HG03469 (cell line): ENCODE data around the gene PLAC8.
"Not testable (repeated sequence)": the region's sequence is repeated elsewhere in the genome, so short reads cannot be mapped to it uniquely, and the experiment has no call there.

Experiments used
- ATAC-seq: cut with Tn5 transposase; IDR thresholded peaks from one replicate; pipeline ENCODE4 v1.9.1; 2021; ENCODE audit warnings: mild to moderate bottlenecking, moderate library complexity, moderate number of reproducible peaks; ENCODE audit not compliant: unreplicated experiment

Gene PLAC8, protein sequence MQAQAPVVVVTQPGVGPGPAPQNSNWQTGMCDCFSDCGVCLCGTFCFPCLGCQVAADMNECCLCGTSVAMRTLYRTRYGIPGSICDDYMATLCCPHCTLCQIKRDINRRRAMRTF

DNA sequence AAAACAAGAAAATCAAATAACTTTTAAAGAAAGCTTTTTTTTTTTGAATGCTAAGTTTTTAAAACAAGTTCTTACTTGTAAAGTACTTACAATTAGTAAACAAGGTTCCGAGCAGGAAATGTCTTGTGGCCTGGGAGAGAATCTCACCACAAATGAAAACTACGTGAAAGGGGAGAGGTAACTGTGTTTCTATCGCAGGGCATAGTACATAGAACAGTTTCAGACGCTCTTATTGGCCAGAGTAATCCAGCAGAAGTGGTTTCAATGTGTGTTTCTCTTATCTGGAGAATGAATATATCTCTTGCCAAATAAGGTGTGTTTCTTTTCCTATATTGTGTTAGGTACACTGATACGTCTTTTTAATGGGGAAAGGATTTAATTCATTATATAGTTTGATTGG lies at the start of gene PLAC8:
TSS of gene PLAC8 (minus strand) at position 154 of the 400 bp plus-strand sequence. CDS start 6,808 bp downstream, outside the sequence.
- peak; percentile 38 for ATAC-seq

DNA sequence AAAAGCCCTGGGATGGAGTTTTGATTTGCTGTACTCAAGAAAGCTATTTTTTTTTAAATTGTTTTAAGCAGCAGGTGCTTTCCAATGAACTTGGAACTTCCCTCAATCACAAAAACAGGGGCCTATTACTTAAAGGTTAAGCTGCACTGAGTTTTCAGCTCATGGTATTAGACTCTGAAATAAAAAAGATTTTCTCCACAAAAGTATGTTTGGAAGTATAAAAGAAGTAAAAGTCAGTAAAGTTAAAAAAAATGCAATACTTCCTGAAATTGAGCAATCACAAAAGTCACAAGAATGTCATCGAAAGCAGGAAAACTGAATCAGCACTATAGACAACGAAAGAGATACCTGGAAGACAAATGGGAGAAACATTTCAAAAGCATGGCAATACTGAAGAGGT lies 38.9 kb upstream of the PLAC8 start:
- no peak for ATAC-seq

DNA sequence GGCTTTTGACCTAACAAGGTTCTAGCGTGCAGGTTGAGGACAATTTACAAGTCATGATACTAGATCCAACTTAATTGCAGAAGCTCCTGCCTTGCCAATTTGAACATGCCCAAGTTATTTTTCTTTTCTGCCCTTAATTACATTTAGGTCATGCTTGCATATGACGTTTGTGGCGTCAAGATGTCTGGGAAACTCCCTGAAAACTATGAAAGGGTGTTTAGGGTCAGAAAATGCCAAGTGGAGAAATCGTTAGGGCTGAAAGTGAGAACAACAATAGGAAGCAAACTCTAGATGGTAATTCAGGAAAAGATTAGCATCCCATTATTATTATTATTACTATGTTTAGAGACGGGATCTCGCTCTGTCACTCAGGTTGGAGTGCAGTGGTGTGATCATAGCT lies 38.2 kb upstream of the PLAC8 start:
- ATAC-seq: no peak

DNA sequence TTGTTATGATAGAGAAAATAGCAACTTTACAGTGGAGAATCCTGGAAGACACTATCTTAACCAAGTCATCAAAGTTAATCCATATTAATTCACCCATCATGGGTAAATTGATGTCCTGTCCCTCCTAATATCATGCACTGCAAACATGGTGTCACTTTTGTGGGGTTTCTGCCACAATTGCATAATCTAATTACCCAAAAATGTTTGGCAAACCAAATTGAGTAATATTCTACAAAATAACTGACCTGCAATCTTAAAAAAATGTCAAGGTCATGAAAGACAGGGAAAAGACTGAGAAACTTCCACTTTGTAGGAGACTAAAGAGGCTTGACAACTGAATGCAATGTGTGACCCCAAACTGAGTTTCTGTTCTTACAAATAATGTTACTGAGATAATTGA lies 37.1 kb upstream of the PLAC8 start:
- no peak for ATAC-seq

DNA sequence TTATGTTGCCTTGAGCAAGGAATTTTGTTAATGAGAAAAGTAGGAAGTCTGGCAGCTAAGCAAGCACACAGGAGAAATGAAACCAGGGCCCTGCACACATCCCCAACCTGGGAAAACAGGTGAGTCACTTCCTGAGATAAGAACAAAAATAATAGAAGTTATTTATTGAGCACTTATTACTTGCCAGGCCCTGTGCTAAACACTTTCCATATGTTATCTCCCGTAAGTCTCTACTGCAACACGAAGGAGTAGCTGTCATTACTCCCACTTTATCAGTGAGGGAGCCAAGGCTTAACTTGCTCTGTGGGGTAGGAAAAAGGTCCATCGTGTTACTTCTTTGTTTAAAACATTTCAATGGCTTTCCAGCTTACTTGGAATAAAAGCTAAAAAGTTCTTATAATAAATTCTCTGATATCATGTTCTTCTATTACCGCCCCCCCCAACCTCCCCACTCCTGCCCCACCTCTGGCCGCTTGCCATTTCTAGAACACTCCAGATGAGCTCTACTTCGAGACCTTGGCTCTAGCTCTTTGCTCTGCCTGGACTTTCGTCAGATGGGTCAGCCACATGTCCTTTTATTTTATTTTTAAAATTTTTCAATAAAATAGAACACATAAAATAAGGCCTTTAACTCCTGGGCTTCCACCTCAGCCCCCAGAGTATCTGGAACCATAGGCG lies 36.3 kb upstream of the PLAC8 start:
- no peak for ATAC-seq

DNA sequence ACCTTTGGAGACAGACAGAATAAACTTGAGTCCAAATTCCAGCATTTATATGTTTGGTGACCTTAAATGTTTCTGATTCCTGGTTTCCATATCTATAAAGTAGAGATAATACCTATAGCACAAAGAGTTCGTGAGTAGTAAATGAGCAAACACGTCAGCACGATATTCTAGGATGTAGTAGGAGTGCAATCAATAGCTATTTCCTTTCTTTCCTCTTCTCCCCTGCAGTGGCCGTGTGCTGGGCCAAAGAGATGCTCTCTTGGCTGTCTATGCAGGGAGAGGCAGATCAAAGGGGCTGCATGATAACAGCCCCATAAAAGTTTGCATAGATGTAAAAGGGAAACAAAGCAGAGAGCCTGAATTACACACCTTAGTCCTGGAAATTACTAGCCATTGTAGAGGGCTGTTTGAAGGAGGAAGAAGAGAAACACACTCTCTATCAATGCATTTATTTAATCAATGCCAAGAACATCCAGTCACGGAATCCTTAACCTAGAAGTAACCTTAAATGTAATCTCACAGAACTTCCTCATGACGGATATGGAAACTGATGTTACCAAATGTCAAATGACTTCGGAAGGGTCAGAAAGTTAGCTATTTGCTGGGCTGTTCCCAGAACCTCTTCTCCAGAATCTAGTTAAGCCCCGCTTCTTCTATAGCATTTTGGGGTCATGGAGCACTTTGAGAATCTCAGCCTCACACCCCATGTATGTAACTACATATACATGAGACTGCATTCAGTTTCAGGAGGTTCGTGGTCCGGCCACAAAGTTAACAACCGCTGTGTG lies 35.5 kb upstream of the PLAC8 start:
- no peak for ATAC-seq

DNA sequence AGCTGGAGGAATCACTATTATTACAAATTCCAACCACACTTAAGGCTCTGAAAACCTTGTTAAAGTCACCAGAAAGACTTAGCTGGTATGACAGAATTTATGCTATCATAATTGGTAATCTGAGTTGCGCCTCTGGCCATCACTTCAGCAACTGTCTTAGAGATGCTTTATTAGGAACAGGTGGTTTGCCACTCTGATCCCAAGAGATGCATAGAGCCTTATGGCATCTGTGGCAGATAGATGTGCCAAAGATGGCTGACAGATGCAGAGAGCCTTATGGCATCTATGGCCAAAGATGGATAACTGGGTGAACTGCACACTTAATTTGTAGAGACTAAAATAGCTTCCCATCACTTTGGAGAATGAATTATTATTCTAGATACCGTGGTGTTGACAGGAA lies 32.3 kb upstream of the PLAC8 start:
- no peak for ATAC-seq

DNA sequence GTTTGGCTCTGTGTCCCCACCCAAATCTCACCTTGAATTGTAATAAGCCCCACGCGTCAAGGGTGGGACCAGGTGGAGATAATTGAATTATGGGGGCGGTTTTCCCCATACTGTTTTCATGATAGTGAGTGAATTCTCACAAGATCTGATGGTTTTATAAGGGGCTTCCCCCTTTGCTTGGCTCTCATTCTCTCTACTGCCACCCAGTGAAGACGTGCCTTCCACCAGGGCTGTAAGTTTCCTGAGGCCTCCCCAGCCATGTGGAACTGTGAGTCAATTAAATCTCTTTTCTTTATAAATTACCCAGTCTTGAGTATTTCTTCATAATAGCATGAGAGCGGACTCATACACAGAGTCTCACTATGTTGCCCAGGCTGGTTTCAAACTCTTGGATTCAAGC lies 31.2 kb upstream of the PLAC8 start:
- ATAC-seq: not testable (repeated sequence)

DNA sequence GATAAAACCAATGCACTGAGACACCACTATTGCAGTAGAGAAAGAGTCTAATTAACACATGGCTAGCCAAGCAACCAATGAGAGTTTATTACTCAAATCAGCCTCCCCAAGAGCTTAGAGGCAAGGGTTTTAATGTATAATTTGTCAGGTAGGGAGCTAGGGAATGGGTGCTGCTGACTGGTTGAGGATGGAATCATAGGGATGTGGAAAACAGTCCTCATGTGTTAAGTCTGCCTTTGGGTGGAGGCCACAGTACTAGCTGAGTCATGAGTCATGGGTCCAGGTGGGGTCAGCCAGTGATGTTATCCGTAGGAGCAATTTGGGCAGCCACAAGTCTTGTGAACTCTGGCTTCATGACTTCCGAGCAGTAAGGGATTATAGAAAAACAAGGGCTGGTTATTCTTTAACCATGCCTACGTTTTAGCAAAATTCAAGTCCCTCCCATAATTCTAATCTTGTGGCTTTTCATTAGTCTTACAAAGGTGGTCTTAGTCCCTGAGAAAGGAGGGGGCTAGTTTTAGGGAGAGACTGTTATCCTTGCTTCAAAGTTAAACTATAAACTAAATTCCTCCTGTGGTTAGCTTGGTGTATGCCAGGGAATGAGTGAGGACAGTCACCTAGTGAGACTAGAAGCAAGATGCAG lies 25.1 kb upstream of the PLAC8 start:
- ATAC-seq: no peak

DNA sequence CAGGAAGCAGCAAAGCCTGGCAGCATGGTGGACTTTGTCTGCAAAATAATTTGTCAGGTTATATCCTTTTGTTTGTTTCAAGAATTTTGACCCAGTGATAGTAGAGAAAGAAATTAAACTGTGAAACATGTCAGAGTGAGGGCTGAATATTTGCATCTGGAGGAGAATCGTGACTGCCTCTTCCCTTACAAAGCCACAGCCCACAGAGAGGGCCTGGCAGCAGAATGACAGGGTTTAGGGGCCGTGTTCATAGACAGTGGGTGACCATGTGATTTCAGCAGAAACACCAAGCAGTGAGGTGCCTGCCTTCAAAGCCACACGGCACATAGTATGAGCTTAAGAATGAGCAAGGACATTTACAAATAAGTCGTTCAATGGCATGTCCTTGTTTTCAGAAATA lies 24.4 kb upstream of the PLAC8 start:
- ATAC-seq: no peak

DNA sequence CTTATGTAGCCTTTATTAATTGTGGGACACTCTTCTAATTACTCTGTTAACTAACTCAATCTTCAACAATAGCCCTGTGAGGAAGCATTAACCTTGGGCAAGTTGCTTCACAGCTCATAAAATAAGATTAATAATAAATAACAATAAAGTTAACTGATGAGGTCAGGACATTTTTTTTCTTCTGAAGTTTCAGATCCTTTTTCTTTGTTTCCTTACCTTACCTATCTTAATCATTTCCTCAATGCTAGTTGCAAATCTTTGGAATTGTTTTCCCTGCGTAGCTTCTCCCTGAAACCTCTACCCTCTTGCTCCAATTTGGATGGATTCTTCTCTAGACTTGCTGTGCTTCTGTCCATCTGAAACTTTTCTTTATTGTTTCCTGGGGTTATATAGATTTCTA lies 17.5 kb upstream of the PLAC8 start:
- ATAC-seq: no peak

DNA sequence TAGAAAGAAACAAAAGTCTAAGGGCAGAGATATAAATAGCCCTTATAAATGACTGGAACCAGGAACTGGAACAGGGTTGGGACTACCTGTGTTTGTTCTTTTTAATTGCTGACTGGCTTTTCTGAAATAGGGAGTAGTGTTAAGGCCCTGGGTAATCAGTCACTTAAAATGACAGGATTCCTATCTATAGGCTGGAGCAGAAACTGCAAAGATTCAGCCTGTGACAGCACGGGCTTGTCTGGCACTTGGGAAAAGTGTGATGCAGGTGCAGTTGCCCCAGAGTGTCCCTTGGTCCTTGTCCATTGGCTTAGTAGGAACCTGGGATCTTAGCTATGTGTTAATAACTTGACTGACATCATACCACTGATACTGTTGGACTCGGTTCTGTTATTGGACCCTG lies 14.7 kb upstream of the PLAC8 start:
- ATAC-seq: no peak

DNA sequence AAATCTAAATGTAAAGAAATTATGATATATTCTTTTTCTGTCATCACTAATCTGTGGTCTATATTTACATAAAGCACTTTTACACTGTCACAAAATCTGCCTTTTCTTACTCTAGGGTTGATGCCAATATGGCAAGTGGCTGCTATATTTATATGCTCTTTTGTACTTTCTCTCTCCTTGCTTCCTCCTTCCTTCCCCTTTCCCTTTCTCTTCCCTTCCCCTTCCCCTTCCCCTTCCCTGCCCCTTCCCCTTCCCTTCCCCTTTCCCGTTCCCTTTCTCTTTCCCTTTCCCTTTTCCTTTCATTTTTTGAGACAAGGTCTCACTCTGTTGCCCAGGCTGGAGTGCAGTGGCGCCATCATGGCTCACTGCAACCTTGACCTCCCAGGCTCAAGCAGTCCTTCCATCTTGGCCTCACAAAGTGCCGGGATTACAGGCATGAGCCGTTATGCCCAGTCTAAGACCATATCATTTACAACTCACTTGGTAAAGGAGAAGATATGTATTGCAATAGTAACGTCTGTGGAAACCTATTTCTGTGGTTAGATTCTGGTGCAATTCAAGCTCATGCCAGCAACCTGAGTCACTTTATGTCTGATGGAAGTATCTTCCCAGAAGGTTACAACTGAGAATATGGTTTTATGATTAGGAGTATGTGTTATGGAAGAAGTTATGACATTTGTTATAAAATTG lies 13.9 kb upstream of the PLAC8 start:
- no peak for ATAC-seq

DNA sequence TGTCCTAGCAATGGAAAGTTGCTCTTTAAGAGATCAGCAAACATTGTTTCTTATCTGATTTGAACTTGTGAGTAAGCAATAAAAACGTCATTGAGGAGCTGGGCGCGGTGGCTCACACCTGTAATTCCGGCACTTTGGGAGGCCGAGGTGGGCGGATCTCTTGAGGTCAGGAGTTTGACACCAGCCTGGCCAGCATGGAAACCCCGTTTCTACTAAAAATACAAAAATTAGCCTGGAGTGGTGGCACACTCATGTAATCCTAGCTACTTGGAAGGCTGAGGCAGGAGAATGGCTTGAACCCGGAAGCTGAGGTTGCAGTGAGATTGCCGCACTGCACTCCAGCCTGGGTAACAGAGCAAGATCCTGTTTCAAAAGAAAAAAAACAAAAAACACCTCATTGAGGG lies 11.2 kb upstream of the PLAC8 start:
- no peak for ATAC-seq

DNA sequence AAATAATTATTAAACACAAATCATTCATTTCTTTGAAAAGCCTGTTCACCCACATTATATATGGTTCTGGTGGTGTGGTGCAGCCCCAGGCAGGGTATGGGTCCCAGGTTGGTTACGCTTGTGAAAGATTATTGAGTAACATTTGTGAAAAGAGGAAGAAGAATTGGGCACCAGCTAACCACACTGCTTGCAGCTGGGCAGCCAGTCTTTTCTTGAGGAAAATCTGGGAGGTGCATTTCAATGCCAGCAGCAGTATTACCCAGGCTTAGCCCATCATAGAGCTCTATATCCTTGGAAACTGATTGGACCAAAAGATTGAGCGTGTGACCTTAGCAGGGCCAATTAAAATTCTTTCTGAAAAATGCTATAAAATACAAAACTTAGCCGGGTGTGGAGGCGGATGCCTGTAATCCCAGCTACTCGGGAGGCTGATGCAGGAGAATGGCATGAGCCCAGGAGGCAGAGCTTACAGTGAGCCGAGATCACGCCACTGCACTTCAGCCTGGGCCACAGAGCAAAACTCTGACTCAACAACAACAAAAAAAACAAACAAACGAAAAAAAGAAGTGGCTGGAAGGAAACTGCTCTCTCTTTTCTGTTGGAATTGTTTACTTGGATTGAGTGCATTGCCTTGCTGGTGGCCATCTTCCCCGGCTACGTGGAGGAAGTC lies 9.7 kb upstream of the PLAC8 start:
- peak; percentile 62 for ATAC-seq

DNA sequence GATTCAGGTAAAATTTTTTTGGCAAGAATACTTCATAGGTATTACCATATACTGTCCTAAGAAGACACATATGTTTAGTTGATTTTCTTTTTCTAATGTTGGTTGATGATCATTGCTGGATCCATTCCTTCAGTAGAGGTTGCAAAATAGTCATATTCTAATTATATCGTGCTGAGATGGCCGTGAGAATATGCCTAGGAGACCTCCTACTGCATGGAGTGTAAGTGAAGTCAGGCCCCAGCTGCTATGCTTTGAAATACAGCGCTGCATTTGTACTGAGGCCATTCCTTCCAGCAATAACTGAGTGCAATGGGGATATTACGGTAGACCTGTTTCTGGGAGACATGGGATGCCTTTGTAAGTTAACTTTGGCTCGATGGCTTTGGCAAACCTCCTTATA lies 6.7 kb upstream of the PLAC8 start:
- ATAC-seq: no peak

DNA sequence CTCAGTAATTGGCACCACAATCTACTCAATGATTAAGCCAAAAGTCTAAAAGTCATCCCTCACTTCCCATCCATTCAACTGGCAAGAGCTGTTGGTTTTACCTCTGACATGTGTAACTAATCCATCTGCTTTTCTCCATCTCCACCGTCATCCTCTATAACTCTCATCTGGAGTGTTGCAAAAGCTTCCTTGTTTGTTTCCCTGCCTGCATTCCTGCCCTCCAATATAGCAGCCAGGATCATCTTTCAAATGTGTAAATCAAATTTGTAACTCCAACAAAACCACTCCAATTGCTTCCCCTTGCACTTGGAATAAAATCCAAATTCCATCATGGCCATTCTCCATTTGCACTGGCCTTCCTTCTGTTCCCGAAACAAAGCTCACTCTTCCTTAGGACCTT lies 4.3 kb upstream of the PLAC8 start:
- ATAC-seq: no peak

DNA sequence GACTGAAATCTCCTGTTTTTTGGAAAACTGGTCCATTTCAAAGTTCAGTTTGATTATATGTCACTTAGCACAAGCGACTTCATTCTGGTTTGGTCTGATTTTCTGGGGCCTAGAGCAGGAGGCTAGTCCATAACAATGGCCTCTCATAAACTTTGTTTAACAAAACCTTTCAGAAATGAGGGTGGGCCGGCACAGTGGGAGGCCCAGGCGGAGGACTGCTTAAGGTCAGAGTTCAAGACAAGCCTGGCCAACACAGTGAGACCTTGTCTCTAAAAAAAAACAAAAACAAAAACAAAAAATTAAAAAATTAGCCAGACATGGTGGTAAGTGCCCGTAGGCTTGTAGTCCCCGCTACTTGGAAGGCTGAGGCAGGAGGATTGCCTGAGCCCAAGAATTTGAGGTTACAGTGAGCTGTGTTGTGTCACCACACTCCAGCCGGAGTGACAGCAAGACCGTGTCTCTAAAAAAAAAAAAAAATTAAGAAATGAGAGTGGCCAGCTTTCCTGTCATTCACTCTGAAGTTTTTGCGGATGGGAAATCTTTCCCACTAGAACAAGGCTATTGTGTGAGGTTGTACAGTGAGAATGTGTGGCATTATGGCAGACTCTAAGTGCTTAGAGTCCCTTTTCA lies 1.2 kb upstream of the PLAC8 start:
- ATAC-seq: no peak

DNA sequence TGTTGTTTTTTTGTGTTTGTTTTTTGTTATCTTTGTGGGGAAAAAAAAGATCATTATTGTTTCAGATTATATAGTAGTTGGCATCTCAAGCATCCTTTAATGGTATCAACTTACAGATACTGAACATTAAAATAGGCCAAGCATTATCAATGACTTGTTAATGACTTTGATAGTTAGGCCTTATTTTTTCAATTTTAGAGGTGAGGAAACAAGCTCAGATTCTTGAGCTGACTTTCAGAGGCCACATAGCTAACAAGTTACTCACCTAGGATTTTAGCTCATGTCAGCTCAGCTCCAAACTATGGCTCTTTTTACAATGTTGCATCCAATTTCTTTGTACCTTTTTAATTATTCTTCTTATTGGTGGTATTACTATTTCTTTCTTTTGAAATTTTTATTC lies 471 bp upstream of the PLAC8 start:
- no peak for ATAC-seq

DNA sequence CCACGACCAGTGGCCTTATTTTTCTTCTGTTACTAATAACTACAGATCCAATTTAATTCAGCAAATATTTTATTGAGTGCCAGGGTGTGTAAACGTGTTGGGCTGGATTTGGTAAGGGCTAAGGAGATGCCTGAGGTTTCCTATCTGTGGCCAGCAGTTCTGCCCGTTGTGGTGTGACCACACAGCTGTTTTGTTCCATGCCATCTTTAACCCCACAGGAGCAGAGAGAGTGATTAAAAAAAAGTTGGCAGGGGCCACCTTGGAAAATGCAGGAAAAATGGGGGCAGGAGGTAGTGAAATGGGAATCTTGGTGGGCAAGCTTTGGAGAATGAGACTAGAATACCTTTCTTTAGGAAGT lies 1.1 kb downstream of the PLAC8 start:
- ATAC-seq: no peak
